Measurements from ENCODE around the gene TPI1. TPM values are rescaled to one million over a fixed set of nuclear protein-coding genes. Genes with fewer than 3 reads are reported as not detected.
"Not testable (repeated sequence)": the region's sequence is repeated elsewhere in the genome, so short reads cannot be mapped to it uniquely, and the experiment has no call there.

The TPI1 gene
- total and polyA plus RNA-seq, 3 donors from 2014 or later, result 347 to 544 (median 356) TPM

GRCh38 chr12:6904280-6905276 is 37.2 kb downstream of the TPI1 start, which contains the start of gene LRRC23:
TSS of gene LRRC23 (plus strand) at chr12:6904822. CDS start at chr12:6905634, 812 bp downstream.
- intact Hi-C loops (cut with DNase I; ENCODE audit: low total_unique reads), result no loop called here
- H3K36me3 ChIP-seq (ENCODE audit: low read depth, missing control alignments), result no peaks in the 10 kb centered on the region
- H3K4me3 ChIP-seq, result peak within 1 kb of the TSS; percentile 63 to 76
- H3K27ac ChIP-seq, result peak within 1 kb of the TSS; percentile 9 to 81
- peaks cover 13% of the 10 kb centered on the region for H3K4me1 ChIP-seq
- DNase-seq, result peak; percentile 99
- TF ChIP-seq, protein P1, sequence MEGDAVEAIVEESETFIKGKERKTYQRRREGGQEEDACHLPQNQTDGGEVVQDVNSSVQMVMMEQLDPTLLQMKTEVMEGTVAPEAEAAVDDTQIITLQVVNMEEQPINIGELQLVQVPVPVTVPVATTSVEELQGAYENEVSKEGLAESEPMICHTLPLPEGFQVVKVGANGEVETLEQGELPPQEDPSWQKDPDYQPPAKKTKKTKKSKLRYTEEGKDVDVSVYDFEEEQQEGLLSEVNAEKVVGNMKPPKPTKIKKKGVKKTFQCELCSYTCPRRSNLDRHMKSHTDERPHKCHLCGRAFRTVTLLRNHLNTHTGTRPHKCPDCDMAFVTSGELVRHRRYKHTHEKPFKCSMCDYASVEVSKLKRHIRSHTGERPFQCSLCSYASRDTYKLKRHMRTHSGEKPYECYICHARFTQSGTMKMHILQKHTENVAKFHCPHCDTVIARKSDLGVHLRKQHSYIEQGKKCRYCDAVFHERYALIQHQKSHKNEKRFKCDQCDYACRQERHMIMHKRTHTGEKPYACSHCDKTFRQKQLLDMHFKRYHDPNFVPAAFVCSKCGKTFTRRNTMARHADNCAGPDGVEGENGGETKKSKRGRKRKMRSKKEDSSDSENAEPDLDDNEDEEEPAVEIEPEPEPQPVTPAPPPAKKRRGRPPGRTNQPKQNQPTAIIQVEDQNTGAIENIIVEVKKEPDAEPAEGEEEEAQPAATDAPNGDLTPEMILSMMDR (IDR thresholded peaks at IDR 0.05), result no peak
- no peak for TF ChIP-seq POLR2A (IDR thresholded peaks at IDR 0.05)
- 4% methylated on average over 31 to 34 of the region's 34 CpGs for WGBS, 2 donors
- no peaks in the 10 kb centered on the region for H3K27me3 ChIP-seq
- no peaks in the 10 kb centered on the region for H3K9me3 ChIP-seq

GRCh38 chr12:6905414-6906040 is 38.2 kb downstream of the TPI1 start:
- H3K4me1 ChIP-seq, result peaks cover 13% of the 10 kb centered on the region
- no peak overlapping the region for H3K27ac ChIP-seq
- TF ChIP-seq, protein P1 (IDR thresholded peaks at IDR 0.05), result no peak
- TF ChIP-seq POLR2A (IDR thresholded peaks at IDR 0.05), result no peak
- WGBS, 2 donors, result 51 to 64% methylated on average over 5 of the region's 5 CpGs
- H3K27me3 ChIP-seq, result no peaks in the 10 kb centered on the region
- intact Hi-C loops (cut with DNase I; ENCODE audit: low total_unique reads), result no loop called here
- no peak for DNase-seq
- H3K9me3 ChIP-seq, result no peaks in the 10 kb centered on the region
- no peaks in the 10 kb centered on the region for H3K36me3 ChIP-seq (ENCODE audit: low read depth, missing control alignments)
- H3K4me3 ChIP-seq, result peak overlapping the region; percentile 63 to 76

GRCh38 chr12:6908141-6908540 is 40.8 kb downstream of the TPI1 start:
- H3K36me3 ChIP-seq (ENCODE audit: low read depth, missing control alignments); H3K27me3 ChIP-seq; intact Hi-C loops (cut with DNase I; ENCODE audit: low total_unique reads); H3K9me3 ChIP-seq; DNase-seq; H3K4me3 ChIP-seq; H3K27ac ChIP-seq: not testable (repeated sequence)
- H3K4me1 ChIP-seq, result peaks cover 13% of the 10 kb centered on the region
- WGBS, 2 donors, result 96% methylated on average over 9 to 11 of the region's 11 CpGs

DNA sequence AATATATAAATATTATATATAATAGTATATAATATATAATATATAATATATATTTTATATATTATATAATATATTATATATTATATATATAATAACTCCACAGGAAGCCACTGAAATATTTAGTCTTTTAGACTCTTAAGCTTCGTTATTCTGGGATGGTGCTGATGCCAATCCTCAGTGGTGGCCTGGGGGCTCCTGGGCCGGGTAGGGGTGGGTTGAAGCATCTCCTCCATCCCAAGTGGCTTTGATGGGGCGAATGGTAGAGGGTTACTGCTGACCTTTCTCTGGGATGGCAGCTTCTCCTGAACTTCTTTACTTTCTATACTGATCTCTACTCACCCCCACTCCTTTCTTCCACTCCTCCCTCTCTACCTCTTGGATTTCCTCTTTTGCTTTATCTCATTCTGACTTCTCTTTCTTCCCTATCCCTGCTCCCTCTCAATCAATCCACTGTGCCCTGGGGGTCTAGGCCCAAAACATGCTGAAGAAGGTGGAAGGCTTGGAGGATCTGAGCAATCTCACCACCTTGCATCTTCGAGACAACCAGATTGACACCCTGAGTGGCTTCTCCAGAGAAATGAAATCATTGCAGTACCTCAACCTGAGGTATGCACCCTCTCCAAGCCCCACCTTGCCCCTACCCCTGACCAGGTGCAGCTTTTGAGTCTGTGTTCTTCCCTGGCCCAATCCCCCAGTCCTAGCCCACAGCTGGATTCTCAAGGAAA is 42.3 kb downstream of the TPI1 start:
- no peak overlapping the region for H3K27ac ChIP-seq
- H3K9me3 ChIP-seq, result no peaks in the 10 kb centered on the region
- DNase-seq, result no peak
- no peaks in the 10 kb centered on the region for H3K36me3 ChIP-seq (ENCODE audit: low read depth, missing control alignments)
- whole genome bisulfite sequencing, 2 donors, result 90 to 91% methylated on average over 4 of the region's 4 CpGs
- no peak for TF ChIP-seq POLR2A (IDR thresholded peaks at IDR 0.05)
- TF ChIP-seq, protein P1 (IDR thresholded peaks at IDR 0.05), result no peak
- intact Hi-C loops (cut with DNase I; ENCODE audit: low total_unique reads), result no loop called here
- no peaks in the 10 kb centered on the region for H3K27me3 ChIP-seq
- H3K4me1 ChIP-seq, result peaks cover 13% of the 10 kb centered on the region
- no peak overlapping the region for H3K4me3 ChIP-seq
